Measurements from ENCODE around the gene RIN3. TPM values are rescaled to one million over a fixed set of nuclear protein-coding genes. Genes with fewer than 3 reads are reported as not detected.

RIN3 gene
- total RNA-seq, 2 donors from 2014 or later, result 47.4 to 54.2 TPM

- no peak for TF ChIP-seq CTCF (IDR thresholded peaks at IDR 0.05)
- DNase-seq (ENCODE audit: low spot score) (no peak), ATAC-seq (ENCODE audit: insufficient number of reproducible peaks, low FRiP score, low read depth) (no peak)
- H3K36me3 ChIP-seq, result peaks cover 10% of the 10 kb centered on the region
- no peak overlapping the region for H3K4me3 ChIP-seq
- H3K27me3 ChIP-seq (replicated peaks; ENCODE audit: insufficient read depth), result no peaks in the 10 kb centered on the region
- peaks cover 18 to 38% of the 10 kb centered on the region in 2 donors for H3K4me1 ChIP-seq (ENCODE audit: control insufficient read depth in 1 of 2, low read depth in 2 of 2)
- no peaks in the 10 kb centered on the region for H3K9me3 ChIP-seq
- no peak overlapping the region for H3K27ac ChIP-seq
These were observed 43.4 kb downstream of the RIN3 start for GRCh38 chr14:92556863-92557543.

DNA sequence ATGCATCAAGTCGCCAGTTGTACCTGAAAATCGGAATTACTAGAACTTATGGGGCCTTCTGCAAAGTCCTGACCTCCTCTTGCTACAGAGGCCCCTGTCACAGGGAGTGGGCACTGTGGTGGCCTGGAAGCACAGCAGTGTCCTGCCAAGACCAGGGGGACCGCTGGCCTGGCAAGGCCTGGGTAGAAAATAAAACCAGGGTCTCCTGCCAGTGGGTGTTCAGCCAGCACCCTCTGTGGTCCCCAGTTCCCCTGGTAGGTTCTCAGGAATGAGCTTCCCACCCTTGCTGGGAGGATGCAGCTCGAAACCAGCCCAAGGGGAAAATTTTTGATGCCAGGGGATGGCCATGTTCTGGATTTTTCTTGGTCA lies 43.9 kb downstream of the RIN3 start:
- no peaks in the 10 kb centered on the region for H3K27me3 ChIP-seq (replicated peaks; ENCODE audit: insufficient read depth)
- no peak for DNase-seq (ENCODE audit: low spot score)
- peaks cover 10% of the 10 kb centered on the region for H3K36me3 ChIP-seq
- H3K4me3 ChIP-seq, result no peak overlapping the region
- no peak overlapping the region for H3K27ac ChIP-seq
- no peak for ATAC-seq (ENCODE audit: insufficient number of reproducible peaks, low FRiP score, low read depth)
- H3K9me3 ChIP-seq, result no peaks in the 10 kb centered on the region
- peaks cover 19 to 38% of the 10 kb centered on the region in 2 donors for H3K4me1 ChIP-seq (ENCODE audit: control insufficient read depth in 1 of 2, low read depth in 2 of 2)
- TF ChIP-seq CTCF (IDR thresholded peaks at IDR 0.05), result no peak

DNA sequence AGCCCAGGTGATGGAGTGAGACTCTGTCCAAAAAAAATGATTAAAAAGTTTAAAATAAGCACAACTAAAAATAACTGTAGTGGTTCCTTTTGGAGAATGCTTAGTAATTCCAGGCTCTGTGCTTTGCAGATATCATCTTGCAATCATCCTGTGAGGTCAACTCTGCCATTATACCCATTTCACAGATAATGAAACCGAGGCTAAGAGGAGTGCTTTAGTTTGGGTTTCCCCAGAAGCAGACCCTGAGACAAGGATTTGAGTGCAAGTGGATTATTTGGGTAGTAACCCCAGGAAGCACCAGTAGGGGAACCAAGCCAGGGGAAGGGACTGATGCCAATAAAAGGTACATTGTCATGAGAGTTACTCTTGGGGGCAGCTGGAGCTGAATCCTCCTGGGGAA lies 44.7 kb downstream of the RIN3 start:
- Histone ChIP-seq H3K36me3 (peaks cover 10% of the 10 kb centered on the region), H3K27me3 (replicated peaks; ENCODE audit: insufficient read depth) (no peaks in the 10 kb centered on the region), H3K4me3 (no peak overlapping the region), H3K4me1 (ENCODE audit: control insufficient read depth in 1 of 2, low read depth in 2 of 2) (peaks cover 22 to 37% of the 10 kb centered on the region in 2 donors), H3K9me3 (no peaks in the 10 kb centered on the region), H3K27ac (no peak overlapping the region)
- ATAC-seq (ENCODE audit: insufficient number of reproducible peaks, low FRiP score, low read depth), result no peak
- no peak for TF ChIP-seq CTCF (IDR thresholded peaks at IDR 0.05)
- DNase-seq (ENCODE audit: low spot score), result no peak

- ATAC-seq (ENCODE audit: insufficient number of reproducible peaks, low FRiP score, low read depth) (no peak), DNase-seq (ENCODE audit: low spot score) (no peak)
- Histone ChIP-seq H3K36me3 (peaks cover 10% of the 10 kb centered on the region), H3K4me1 (ENCODE audit: control insufficient read depth in 1 of 2, low read depth in 2 of 2) (peaks cover 22 to 37% of the 10 kb centered on the region in 2 donors), H3K9me3 (no peaks in the 10 kb centered on the region), H3K27me3 (replicated peaks; ENCODE audit: insufficient read depth) (no peaks in the 10 kb centered on the region), H3K27ac (no peak overlapping the region), H3K4me3 (no peak overlapping the region)
- TF ChIP-seq CTCF (IDR thresholded peaks at IDR 0.05), result no peak
These were observed 45.9 kb downstream of the RIN3 start for GRCh38 chr14:92559486-92559885.

GRCh38 chr14:92560106-92560865 lies 46.7 kb downstream of the RIN3 start:
- ATAC-seq (ENCODE audit: insufficient number of reproducible peaks, low FRiP score, low read depth) (no peak), DNase-seq (ENCODE audit: low spot score) (no peak)
- Histone ChIP-seq H3K27me3 (replicated peaks; ENCODE audit: insufficient read depth) (no peaks in the 10 kb centered on the region), H3K36me3 (peaks cover 10% of the 10 kb centered on the region), H3K27ac (no peak overlapping the region), H3K4me1 (ENCODE audit: control insufficient read depth in 1 of 2, low read depth in 2 of 2) (peaks cover 26 to 43% of the 10 kb centered on the region in 2 donors), H3K4me3 (no peak overlapping the region), H3K9me3 (no peaks in the 10 kb centered on the region)
- TF ChIP-seq CTCF (IDR thresholded peaks at IDR 0.05), result no peak

All from thoracic aorta (tissue), 2 donors.